GM12891 (cell line): Measurements from ENCODE around the gene PLSCR3.
A peak's percentile ranks its signal among the peaks of the same experiment; 100 is the strongest.

ENCODE experiments used
- DNase-seq: peaks from one replicate; pipeline ENCODE4 v3.0.0; 2011; ENCODE audit warnings: low spot score; ENCODE audit not compliant: insufficient read length
- FAIRE-seq: peaks from 2 replicates; lab custom pipeline; 2011; peaks lifted over from hg19 to GRCh38; lab: Jason Lieb, UNC
- PAX5 ChIP-seq: IDR thresholded peaks from 2 replicates; pipeline ENCODE4 v1.6.1; 2011; ENCODE audit warnings: low read length, moderate library complexity, mild to moderate bottlenecking; ENCODE audit not compliant: insufficient read depth, severe bottlenecking
- POLR2A ChIP-seq: IDR thresholded peaks from 2 replicates; pipeline ENCODE4 v1.6.1; 2011; ENCODE audit warnings: low read depth, low read length, control low read depth
- POLR2AphosphoS5 ChIP-seq: IDR thresholded peaks from 2 replicates; pipeline ENCODE4 v1.6.1; 2011; ENCODE audit warnings: low read depth, low read length, control low read depth
- POU2F2 ChIP-seq: IDR thresholded peaks from 2 replicates; pipeline ENCODE4 v1.6.1; 2011; ENCODE audit warnings: low read depth, mild to moderate bottlenecking, control low read depth, low read length, moderate library complexity
- SPI1 ChIP-seq: IDR thresholded peaks from 2 replicates; pipeline ENCODE4 v1.6.1; 2011; ENCODE audit warnings: low read depth, low read length, control low read depth
- TAF1 ChIP-seq: IDR thresholded peaks from 2 replicates; pipeline ENCODE4 v1.6.1; 2011; ENCODE audit warnings: low read depth, low read length, control low read depth

The PLSCR3 gene

GRCh38 chr17:7352503-7352889 is 41.8 kb downstream of the PLSCR3 start:
- no peak for TF ChIP-seq TAF1
- no peak for TF ChIP-seq SPI1
- TF ChIP-seq POLR2A = no peak
- no peak for TF ChIP-seq POLR2AphosphoS5
- TF ChIP-seq POU2F2 = no peak
- FAIRE-seq = no peak
- DNase-seq = no peak

DNA sequence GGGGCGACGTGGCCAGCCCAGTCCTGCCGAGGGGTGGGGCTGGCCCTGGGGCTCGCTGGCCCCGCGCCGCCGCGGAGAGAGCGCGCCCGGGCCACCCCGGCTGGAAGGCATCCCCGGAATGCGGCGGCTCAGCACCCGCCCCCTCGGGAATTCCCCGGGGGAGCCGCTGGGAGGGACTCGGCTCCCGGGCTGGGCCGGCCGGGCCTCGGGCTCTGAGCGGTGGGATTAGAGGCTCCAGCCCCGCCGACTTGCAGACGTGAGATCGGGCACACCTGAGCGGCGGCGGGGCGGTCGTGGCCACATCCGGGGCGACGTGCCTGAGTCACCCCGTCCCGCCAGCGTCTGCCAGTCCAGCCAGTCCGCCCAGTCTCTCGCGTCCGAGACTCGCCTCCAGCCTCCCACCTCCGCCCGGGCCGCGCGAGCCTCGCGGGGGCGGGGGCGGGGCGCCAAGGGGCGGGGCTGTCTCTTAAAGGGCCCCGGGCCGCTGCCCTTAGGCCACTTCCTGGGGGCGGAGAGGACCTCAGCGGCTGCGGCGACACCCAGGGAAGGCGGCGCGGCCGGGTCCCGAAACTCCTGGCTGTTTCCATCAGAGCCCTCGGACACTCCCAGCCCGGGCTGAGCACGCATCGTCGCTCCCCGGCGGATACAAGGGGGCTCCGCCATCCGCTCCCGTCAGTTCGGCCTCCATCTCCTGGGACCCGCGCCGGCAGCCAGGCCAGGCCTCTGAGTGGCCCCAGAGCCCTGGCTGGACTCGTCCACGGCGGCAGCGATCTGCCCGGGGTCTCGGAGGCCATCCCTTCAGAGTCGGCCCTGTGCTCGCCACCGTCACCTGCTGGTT is 42.4 kb downstream of the PLSCR3 start, which contains the start of gene KCTD11:
KCTD11 (plus strand) TSS at position 498 of the 838 bp plus-strand sequence.
- DNase-seq (peak; percentile 90), FAIRE-seq (peak; percentile 91)
- 0 out of 2 replicates have a peak, but pooled peaks have one; percentile 7 for TF ChIP-seq POLR2AphosphoS5
- peak; percentile 29; the same call in 1 of the 2 replicates for TF ChIP-seq TAF1
- TF ChIP-seq PAX5 = peak; percentile 14
- TF ChIP-seq SPI1 = no peak

- TF ChIP-seq POU2F2 (no peak), TAF1 (no peak), SPI1 (no peak), PAX5 (no peak), POLR2AphosphoS5 (no peak)
- FAIRE-seq (no peak), DNase-seq (no peak)
These were observed 45.7 kb downstream of the PLSCR3 start for GRCh38 chr17:7348478-7349242.

DNA sequence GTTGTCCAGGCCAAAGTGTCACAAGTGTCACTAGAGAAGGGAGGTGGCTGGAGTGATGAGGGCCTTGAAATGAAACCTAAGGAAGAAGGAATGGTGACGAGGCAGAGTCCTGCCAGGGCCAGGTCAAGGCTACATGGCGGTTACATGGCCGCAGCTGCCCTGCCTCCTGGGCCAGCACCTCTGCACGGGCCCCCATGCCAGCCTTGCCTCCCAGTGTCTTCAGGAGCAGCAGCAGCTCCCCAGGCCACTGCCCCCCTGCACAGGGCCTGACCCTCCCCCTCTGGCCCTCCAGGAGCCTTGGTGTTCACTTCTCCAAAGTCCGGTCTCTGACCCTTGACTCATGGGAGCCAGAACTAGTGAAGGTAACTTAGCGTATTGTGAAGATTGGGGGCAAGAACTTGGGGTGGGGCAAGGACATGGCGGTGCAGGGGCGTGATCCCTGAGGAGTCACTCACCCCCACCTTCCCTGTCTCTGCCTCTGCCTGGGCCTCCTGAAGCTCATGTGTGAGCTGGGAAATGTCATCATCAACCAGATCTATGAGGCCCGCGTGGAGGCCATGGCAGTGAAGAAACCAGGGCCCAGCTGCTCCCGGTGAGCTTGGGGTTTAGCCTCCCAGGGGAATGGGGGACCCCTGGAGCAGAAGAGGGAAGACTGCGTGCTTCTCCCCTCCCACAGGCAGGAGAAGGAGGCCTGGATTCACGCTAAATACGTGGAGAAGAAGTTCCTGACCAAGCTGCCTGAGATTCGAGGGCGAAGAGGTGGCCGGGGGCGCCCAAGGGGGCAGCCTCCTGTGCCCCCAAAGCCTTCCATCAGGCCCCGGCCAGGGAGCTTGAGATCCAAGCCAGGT is 46.5 kb downstream of the PLSCR3 start:
- DNase-seq (no peak), FAIRE-seq (no peak)
- TF ChIP-seq POLR2AphosphoS5 (no peak), PAX5 (no peak), SPI1 (no peak), POU2F2 (no peak), POLR2A (no peak), TAF1 (no peak)

- FAIRE-seq (no peak), DNase-seq (no peak)
- TF ChIP-seq PAX5 = no peak
These were observed 47.3 kb downstream of the PLSCR3 start for GRCh38 chr17:7346761-7347614.

GRCh38 chr17:7343250-7343649 is 51.1 kb downstream of the PLSCR3 start:
- DNase-seq (no peak), FAIRE-seq (no peak)
- TF ChIP-seq POU2F2 = no peak
- TF ChIP-seq PAX5 = no peak
- TF ChIP-seq SPI1 = no peak
- TF ChIP-seq POLR2AphosphoS5 = no peak
- no peak for TF ChIP-seq TAF1
- TF ChIP-seq POLR2A = no peak

DNA sequence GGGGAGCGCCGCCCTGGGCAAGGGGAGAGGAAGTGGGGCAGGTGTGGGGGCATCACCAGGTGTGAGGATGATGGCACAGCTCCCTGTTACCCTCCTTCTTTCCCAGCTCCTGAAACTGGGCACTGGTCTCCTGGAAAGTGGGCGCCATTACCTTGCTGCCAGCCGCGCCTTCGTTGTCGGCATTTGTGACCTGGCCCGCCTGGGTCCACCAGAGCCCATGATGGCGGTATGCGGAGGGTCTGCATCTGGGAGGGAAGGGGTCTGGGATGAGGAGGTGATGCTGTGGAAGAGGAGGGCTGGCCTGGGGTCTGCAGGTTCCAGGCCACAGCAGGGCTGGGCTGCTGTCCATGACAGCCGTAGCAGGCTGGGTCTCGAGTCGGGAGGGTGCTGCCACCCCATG is 52.5 kb downstream of the PLSCR3 start:
- FAIRE-seq = no peak
- no peak for TF ChIP-seq POLR2AphosphoS5
- TF ChIP-seq TAF1 = no peak
- TF ChIP-seq PAX5 = no peak
- no peak for TF ChIP-seq POLR2A
- no peak for TF ChIP-seq POU2F2
- no peak for TF ChIP-seq SPI1
- DNase-seq = no peak

DNA sequence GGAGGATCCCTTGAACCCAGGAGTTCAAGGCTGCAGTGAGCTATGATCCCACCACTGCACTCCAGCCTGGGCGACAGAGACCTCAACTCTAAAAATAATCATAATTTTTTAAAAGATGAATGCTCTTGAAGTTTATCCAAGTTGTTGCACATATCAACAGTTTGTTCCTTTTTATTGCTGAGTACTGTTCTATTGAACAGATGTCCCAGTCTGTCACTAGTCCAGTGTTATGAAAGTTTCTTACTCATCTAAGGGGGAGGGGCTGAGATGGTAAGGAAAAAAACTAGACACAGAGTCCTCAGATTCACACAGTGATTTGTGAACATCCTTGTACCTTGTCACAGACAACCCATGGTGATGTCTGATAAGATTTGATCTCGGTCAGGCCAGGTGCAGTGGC is 54.1 kb downstream of the PLSCR3 start:
- no peak for DNase-seq
- no peak for TF ChIP-seq POU2F2
- TF ChIP-seq POLR2A = no peak
- TF ChIP-seq SPI1 = no peak
- TF ChIP-seq POLR2AphosphoS5 = no peak
- no peak for TF ChIP-seq PAX5
- TF ChIP-seq TAF1 = no peak
- FAIRE-seq = no peak
